ENCODE data around the gene TMEM163.

The TMEM163 gene

DNA sequence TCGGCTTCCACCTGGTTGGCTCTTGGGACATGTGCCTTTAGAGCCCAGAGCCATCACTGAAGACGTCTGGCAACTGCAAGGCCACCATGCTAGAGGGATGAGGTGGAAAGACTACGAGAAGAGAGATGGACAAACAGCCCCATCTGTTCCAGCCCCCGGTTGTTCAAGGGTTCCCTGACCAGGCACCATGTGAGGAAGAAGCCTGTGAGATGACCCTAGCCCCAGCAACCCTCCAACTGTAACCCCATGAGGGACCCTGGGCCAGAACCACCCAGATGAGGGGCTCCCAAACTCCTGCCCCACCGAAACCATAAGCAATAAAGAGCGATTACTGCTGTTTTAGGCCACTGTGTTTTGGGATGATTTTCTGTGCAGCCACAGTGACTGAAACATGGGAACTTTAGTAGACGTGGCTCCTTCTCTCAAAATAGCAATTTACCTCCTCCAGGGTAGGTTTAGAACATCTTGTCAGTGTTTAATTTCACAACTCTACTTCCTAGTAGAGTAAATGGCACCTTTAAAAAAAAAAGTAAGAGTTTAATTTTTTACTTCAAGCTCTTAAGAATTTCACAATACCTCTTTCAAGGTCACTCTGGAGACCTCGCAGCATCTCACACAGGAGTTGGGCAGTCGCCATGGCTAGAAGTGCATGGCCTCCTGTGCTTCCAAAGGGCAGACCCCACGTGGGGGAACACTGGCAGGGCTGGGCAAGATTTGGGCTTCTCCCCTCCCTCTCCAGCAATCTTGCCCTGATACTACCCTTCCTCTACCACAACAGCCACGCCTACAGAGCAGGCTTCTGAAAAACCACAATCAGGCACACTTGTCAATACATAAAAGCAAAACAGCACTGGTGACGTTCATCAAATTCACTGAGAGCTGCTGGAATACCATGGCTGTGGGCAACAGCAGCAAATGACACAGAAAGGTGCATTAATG lies 48.8 kb downstream of the TMEM163 start:
- TF ChIP-seq, protein P1, sequence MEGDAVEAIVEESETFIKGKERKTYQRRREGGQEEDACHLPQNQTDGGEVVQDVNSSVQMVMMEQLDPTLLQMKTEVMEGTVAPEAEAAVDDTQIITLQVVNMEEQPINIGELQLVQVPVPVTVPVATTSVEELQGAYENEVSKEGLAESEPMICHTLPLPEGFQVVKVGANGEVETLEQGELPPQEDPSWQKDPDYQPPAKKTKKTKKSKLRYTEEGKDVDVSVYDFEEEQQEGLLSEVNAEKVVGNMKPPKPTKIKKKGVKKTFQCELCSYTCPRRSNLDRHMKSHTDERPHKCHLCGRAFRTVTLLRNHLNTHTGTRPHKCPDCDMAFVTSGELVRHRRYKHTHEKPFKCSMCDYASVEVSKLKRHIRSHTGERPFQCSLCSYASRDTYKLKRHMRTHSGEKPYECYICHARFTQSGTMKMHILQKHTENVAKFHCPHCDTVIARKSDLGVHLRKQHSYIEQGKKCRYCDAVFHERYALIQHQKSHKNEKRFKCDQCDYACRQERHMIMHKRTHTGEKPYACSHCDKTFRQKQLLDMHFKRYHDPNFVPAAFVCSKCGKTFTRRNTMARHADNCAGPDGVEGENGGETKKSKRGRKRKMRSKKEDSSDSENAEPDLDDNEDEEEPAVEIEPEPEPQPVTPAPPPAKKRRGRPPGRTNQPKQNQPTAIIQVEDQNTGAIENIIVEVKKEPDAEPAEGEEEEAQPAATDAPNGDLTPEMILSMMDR (IDR thresholded peaks at IDR 0.05; ENCODE audit: low read length, missing control alignments) = no peak
- no peak overlapping the region for H3K4me3 ChIP-seq (replicated peaks; ENCODE audit: low read depth, low read length)
- no peak for DNase-seq (ENCODE audit: low read depth)

DNA sequence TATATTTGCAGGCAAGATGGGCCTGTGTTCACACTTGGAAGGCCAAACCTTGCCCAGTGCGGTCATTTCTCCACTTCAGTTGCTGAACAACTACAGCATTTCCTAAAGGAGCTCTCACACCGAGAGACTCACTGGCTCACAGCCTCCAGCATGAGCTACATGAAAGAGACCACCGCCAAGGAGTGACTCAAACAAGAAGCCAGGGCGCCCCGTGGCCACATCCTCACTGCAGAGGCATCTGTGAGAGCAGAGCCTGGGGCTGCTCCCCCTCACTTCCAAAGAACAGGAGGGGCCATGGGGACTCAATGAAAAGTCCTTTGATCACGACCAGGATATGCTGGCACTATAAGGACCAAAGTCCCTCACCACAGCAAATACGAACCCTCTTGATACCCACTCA lies 50.0 kb downstream of the TMEM163 start:
- TF ChIP-seq, protein P1 (IDR thresholded peaks at IDR 0.05; ENCODE audit: low read length, missing control alignments) = no peak
- H3K4me3 ChIP-seq (replicated peaks; ENCODE audit: low read depth, low read length) = no peak overlapping the region
- DNase-seq (ENCODE audit: low read depth) = no peak

DNA sequence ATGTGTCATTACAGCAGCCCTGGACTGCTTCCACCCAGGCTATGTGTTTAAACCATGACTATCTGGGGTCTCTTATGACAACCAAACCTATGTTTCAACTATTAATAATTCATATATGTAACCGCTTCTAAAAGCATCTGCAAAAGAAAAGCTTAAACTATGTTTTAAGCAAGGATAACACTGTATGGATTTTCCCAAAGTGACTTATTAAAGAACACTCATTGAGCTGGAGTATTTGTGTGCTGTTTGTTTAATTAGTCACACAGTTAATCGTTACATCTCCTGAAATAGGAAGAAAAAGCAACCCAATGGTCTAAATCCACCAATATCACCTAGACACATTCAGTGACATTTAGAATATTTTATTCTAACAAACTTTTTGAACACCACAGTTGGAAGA lies 51.3 kb downstream of the TMEM163 start:
- no peak for DNase-seq (ENCODE audit: low read depth)
- no peak overlapping the region for H3K4me3 ChIP-seq (replicated peaks; ENCODE audit: low read depth, low read length)
- TF ChIP-seq, protein P1 (IDR thresholded peaks at IDR 0.05; ENCODE audit: low read length, missing control alignments) = no peak

DNA sequence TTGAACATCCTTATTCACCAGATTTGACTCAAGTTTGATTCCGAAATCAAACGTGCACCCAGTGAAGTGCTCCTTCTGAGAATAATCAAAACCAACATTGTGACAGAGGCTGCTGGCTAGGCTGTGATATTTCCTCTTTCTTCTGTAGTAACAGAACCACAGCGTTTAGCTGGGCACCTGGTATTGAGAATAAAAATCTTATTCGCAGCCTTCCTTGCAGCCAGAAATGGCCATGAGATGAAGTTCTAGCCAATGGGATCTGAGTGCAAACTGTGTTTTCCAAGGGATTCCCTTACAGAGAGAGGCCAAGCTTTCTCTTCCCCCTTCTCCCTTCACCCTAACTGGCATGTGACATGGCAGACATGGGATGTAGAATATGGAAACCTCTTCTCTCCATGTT lies 51.7 kb downstream of the TMEM163 start:
- TF ChIP-seq, protein P1 (IDR thresholded peaks at IDR 0.05; ENCODE audit: low read length, missing control alignments) = no peak
- H3K4me3 ChIP-seq (replicated peaks; ENCODE audit: low read depth, low read length) = no peak overlapping the region
- no peak for DNase-seq (ENCODE audit: low read depth)

DNA sequence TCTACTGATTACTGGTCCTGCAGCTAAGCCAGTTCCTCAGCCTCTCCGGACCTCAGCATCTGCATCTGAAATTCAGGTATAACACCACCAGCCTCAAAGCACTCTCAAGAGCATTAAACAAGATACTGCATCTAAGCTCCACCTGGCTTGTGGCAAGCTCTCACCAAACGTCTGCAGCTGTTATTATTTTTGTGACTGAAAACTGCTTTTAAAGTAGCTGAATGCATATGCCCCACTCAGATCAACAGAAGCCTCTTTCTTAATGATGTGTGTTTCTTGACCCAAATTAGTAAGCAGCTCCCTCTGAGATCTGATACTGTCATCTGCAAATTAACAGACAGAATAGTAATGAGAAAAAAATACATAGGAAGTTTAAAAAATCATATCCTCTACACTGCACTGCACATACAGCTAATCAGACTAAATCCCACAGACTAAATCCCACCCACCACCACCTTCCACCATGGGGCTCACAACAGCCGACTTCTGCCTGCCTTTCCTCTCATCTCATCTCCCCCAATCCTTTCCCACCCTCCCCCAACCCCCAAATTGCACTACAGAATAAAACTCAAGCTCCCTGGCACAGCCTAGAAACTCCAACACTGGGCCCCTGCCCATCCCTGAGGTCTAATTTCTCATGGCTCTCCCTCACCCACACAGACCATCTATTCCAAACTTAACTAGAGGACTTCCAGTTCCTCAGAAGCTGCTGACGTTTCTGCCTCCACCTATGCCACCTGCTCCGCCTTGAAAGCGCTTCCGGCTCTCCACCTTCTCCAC lies 52.9 kb downstream of the TMEM163 start:
- TF ChIP-seq, protein P1 (IDR thresholded peaks at IDR 0.05; ENCODE audit: low read length, missing control alignments) = no peak
- no peak for DNase-seq (ENCODE audit: low read depth)

DNA sequence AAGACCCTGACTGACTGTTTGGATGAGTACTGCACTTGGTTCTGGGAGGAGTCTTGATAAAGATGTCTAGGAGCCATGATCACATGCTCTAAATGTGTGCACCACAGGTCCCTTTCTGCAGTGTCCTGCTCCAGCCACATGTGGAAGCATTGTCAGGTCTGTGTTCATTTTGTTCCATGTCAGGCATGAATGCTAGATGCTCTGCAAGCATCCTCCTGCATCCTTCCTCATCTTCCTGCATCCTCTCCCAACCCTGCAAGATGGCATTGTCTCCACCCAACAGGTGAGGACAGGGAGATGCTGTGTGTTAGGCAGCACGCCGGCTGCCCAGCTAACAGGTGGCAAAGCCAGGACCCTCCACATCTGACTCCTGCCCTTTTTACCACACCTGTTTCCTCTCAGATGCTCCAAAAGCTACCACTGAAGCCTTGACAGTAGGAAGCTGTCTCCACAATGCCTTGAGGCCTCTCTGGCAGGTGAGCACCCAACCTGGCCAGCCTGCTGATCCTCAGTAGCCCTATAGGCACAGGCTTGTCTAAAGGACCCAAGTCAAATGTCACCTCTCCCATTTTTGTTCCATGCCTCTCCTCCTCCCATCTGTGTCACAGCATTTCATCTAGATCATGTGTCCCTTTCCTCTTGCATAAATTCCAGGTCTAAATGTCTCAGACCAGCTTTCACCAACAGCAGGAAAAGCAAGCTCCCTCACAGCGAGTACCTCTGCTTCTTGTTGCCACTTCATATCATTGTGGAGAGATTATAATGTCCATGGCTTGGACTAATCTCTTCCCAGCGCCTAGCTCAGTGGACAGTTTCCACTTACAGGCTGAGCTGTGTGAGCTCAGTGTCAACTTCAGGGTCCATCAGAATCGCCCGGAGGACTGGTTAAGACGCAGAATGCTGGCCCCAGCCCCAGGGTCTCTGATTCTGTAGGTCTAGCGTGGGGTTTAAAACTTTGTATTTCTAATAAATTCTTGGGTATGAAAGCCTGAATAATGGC lies 55.0 kb downstream of the TMEM163 start:
- DNase-seq (ENCODE audit: low read depth) = no peak
- H3K4me3 ChIP-seq (replicated peaks; ENCODE audit: low read depth, low read length) = no peak overlapping the region
- TF ChIP-seq, protein P1 (IDR thresholded peaks at IDR 0.05; ENCODE audit: low read length, missing control alignments) = no peak

More for the DNA sequence above, 52.9 kb downstream of the TMEM163 start:
- H3K4me3 ChIP-seq (replicated peaks; ENCODE audit: low read depth, low read length) = no peak overlapping the region
